Liver (tissue), 9 donors: ENCODE data around the gene USP38. TPM values are rescaled to one million over a fixed set of nuclear protein-coding genes. Genes with fewer than 3 reads are reported as not detected.

Experiments
- DNase-seq: peaks from one replicate; pipeline ENCODE4 v3.0.0-alpha.2; 2017; ENCODE audit warnings: low spot score
- H3K27ac ChIP-seq, 2 donors: one replicate each; pipeline ENCODE4 v1.7.0; 2013; ENCODE audit warnings: inconsistent platforms in 2 of 2, low read length in 2 of 2, control low read depth in 1 of 2, low read depth in 1 of 2, mild to moderate bottlenecking in 1 of 2
- H3K27me3 ChIP-seq, 4 donors: one replicate each; pipeline versions ENCODE4 v1.6.1 to v1.7.0; 2013; ENCODE audit warnings: low read length in 3 of 4, inconsistent platforms in 1 of 4, mild to moderate bottlenecking in 1 of 4, moderate library complexity in 1 of 4; ENCODE audit not compliant: control insufficient read depth in 4 of 4, insufficient read depth in 4 of 4
- H3K36me3 ChIP-seq, 4 donors: one replicate each; pipeline versions ENCODE4 v1.6.1 to v1.7.0; 2013; ENCODE audit warnings: low read length in 3 of 4, mild to moderate bottlenecking in 3 of 4, low read depth in 1 of 4, moderate library complexity in 1 of 4; ENCODE audit not compliant: control insufficient read depth in 4 of 4, insufficient read depth in 3 of 4
- H3K4me1 ChIP-seq, 4 donors: one replicate each; pipeline versions ENCODE4 v1.6.1 to v1.7.0; 2013; ENCODE audit warnings: low read length in 3 of 4, mild to moderate bottlenecking in 3 of 4, moderate library complexity in 1 of 4; ENCODE audit not compliant: control insufficient read depth in 4 of 4, insufficient read depth in 4 of 4
- H3K4me3 ChIP-seq, 3 donors: one replicate each; pipeline versions ENCODE4 v1.6.1 to v1.7.0; 2013; ENCODE audit warnings: low read length in 3 of 3, control low read depth in 1 of 3, low read depth in 1 of 3, mild to moderate bottlenecking in 1 of 3
- H3K9ac ChIP-seq, 2 donors: one replicate each; pipeline ENCODE4 v1.7.0; 2013; ENCODE audit warnings: low read length in 2 of 2, mild to moderate bottlenecking in 2 of 2, moderate library complexity in 2 of 2, control low read depth in 1 of 2, low read depth in 1 of 2
- H3K9me3 ChIP-seq, 4 donors: one replicate each; pipeline versions ENCODE4 v1.6.1 to v1.7.0; 2013; ENCODE audit warnings: low read length in 3 of 4; ENCODE audit not compliant: control insufficient read depth in 4 of 4
- EGR1 ChIP-seq, 2 donors: IDR thresholded peaks; 2 replicates each; pipeline ENCODE4 v1.6.1; 2016 to 2018; ENCODE audit warnings: antibody characterized with exemption in 2 of 2, low read depth in 2 of 2
- FOXA1 ChIP-seq: IDR thresholded peaks from 2 replicates; pipeline ENCODE4 v1.6.1; 2016; ENCODE audit warnings: antibody characterized with exemption
- FOXA2 ChIP-seq: IDR thresholded peaks from 2 replicates; pipeline ENCODE4 v1.6.1; 2016; ENCODE audit warnings: antibody characterized with exemption
- GABPA ChIP-seq, 2 donors: IDR thresholded peaks in 1 of 2; conservative IDR thresholded peaks in 1 of 2; 2 replicates each; pipeline ENCODE4 v1.6.1; 2016; ENCODE audit warnings: antibody characterized with exemption in 2 of 2, mild to moderate bottlenecking in 1 of 2, moderate library complexity in 1 of 2
- HNF4A ChIP-seq, 2 donors: conservative IDR thresholded peaks; 2 replicates each; pipeline ENCODE4 v1.6.1; 2016; ENCODE audit warnings: antibody characterized with exemption in 2 of 2, mild to moderate bottlenecking in 2 of 2
- HNF4G ChIP-seq: IDR thresholded peaks from 2 replicates; pipeline ENCODE4 v1.6.1; 2016; ENCODE audit warnings: antibody characterized with exemption
- JUND ChIP-seq, 2 donors: IDR thresholded peaks; 2 replicates each; pipeline ENCODE4 v1.6.1; 2016; ENCODE audit warnings: antibody characterized with exemption in 2 of 2
- NR2F2 ChIP-seq: IDR thresholded peaks from 2 replicates; pipeline ENCODE4 v1.6.1; 2016; ENCODE audit warnings: antibody characterized with exemption
- RAD21 ChIP-seq, 2 donors: IDR thresholded peaks; 2 replicates each; pipeline ENCODE4 v1.6.1; 2016; ENCODE audit warnings: antibody characterized with exemption in 2 of 2, mild to moderate bottlenecking in 2 of 2
- RXRA ChIP-seq, 2 donors: IDR thresholded peaks; 2 replicates each; pipeline ENCODE4 v1.6.1; 2017 to 2018; ENCODE audit warnings: antibody characterized with exemption in 2 of 2, mild to moderate bottlenecking in 1 of 2
- SP1 ChIP-seq: IDR thresholded peaks from 2 replicates; pipeline ENCODE4 v1.6.1; 2018; ENCODE audit warnings: antibody characterized with exemption, mild to moderate bottlenecking
- TAF1 ChIP-seq: conservative IDR thresholded peaks from 2 replicates; pipeline ENCODE4 v1.6.1; 2016; ENCODE audit warnings: antibody characterized with exemption, mild to moderate bottlenecking
- YY1 ChIP-seq: IDR thresholded peaks from 2 replicates; pipeline ENCODE4 v1.6.1; 2016; ENCODE audit warnings: antibody characterized with exemption, mild to moderate bottlenecking
- WGBS: extraction: QIAGEN DNeasy Blood & Tissue Kit; methylation state at CpG from one replicate; pipeline ENCODE4 v1.1.7; 2013; 5-methylcytosine and 5-hydroxymethylcytosine counted together
- polyA plus RNA-seq, 2 donors: library from polyadenylated mRNA; stranded (reverse) in 1 of 2; unstranded in 1 of 2; fragments of 200-250 nt in 1 of 2; fragments of >200 nt in 1 of 2; fragmentation: Nextera tagmentation in 1 of 2; extraction: Ambion mirVana in 1 of 2; gene quantifications; one replicate each; pipeline versions ENCODE4 v1.2.1 to v1.2.3, GENCODE V29; 2013 to 2015
- total RNA-seq, 2 donors: library from RNA; depleted of rRNA; stranded (reverse); fragments of >200 nt; gene quantifications; one replicate each; pipeline ENCODE4 v1.2.3, GENCODE V29; 2014
- TF ChIP-seq, protein P1 (sequence below): IDR thresholded peaks from 2 replicates; pipeline ENCODE4 v1.6.1; 2016; ENCODE audit warnings: antibody characterized with exemption
- TF ChIP-seq, protein P2 (sequence below): IDR thresholded peaks from 2 replicates; pipeline ENCODE4 v1.6.1; 2016; ENCODE audit warnings: antibody characterized with exemption
- TF ChIP-seq, protein P3 (sequence below): IDR thresholded peaks from 2 replicates; pipeline ENCODE4 v1.6.1; 2016; ENCODE audit warnings: antibody characterized with exemption
- TF ChIP-seq, protein P4 (sequence below): IDR thresholded peaks from 2 replicates; pipeline ENCODE4 v1.6.1; 2016; ENCODE audit warnings: antibody characterized with exemption, mild to moderate bottlenecking
- TF ChIP-seq, protein P5 (sequence below): fragments of 150-350 bp; IDR thresholded peaks from 2 replicates; pipeline ENCODE4 v1.5.1; 2017; ENCODE audit warnings: improper control_type of control experiment, low read depth, low read length; ENCODE audit not compliant: missing input control
- donor health status: healthy.
- donor health status: healthy.
- donor health status: healthy.
- donor health status: healthy.
- donor health status: healthy.

The USP38 gene
- total and polyA plus RNA-seq, 4 donors, result 6.1 to 36.1 (median 18.2) TPM

DNA sequence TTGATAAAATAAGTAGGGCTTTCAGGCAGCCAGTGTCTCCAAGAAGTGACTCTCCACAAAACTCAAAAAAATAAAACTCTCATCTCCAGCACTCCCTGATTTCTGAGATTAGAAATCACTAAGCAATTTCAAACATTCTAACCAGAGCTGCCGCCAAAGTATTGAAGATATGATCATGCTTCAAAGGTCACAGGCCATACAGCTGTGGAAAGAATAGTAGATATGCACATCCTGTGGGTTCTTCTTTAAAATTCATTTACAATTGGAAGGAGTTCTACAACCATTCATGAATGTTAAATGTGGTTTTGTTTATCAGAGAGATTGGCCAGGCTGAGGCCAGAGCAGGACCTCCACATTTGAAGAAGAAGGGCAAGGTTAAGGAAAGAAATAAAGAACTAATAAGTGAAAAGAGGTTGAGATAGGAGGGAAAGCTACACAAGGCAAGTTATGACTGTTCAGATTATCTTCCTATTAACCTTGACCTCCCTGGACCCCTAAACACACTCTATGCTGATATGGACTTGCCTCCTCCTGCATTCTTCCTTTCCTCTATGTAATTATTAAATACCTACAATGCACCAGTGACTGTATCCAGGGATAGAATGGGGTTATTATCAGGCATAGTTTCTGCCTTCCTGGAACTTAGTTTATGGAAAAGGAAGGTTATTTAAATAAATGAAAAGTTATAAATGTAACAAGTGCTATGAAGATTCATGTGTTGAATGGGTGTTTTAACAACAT lies 56.4 kb downstream of the USP38 start:
- no peak for DNase-seq
- no peak overlapping the region for H3K4me3 ChIP-seq
- WGBS, result 68% methylated on average over 1 of the region's 1 CpG
- no peak overlapping the region for H3K27ac ChIP-seq
- H3K27me3 ChIP-seq, result no peaks in the 10 kb centered on the region
- H3K36me3 ChIP-seq, result no peaks in the 10 kb centered on the region
- H3K9me3 ChIP-seq, result no peaks in the 10 kb centered on the region
- no peak overlapping the region for H3K9ac ChIP-seq
- H3K4me1 ChIP-seq, result no peaks in the 10 kb centered on the region
- TF ChIP-seq JUND (IDR thresholded peaks at IDR 0.05), result no peak
- TF ChIP-seq YY1, result no peak
- TF ChIP-seq FOXA1, result no peak
- TF ChIP-seq, protein P1, sequence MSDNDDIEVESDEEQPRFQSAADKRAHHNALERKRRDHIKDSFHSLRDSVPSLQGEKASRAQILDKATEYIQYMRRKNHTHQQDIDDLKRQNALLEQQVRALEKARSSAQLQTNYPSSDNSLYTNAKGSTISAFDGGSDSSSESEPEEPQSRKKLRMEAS, result no peak
- TF ChIP-seq, protein P2, sequence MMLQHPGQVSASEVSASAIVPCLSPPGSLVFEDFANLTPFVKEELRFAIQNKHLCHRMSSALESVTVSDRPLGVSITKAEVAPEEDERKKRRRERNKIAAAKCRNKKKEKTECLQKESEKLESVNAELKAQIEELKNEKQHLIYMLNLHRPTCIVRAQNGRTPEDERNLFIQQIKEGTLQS, result no peak
- TF ChIP-seq, protein P3, sequence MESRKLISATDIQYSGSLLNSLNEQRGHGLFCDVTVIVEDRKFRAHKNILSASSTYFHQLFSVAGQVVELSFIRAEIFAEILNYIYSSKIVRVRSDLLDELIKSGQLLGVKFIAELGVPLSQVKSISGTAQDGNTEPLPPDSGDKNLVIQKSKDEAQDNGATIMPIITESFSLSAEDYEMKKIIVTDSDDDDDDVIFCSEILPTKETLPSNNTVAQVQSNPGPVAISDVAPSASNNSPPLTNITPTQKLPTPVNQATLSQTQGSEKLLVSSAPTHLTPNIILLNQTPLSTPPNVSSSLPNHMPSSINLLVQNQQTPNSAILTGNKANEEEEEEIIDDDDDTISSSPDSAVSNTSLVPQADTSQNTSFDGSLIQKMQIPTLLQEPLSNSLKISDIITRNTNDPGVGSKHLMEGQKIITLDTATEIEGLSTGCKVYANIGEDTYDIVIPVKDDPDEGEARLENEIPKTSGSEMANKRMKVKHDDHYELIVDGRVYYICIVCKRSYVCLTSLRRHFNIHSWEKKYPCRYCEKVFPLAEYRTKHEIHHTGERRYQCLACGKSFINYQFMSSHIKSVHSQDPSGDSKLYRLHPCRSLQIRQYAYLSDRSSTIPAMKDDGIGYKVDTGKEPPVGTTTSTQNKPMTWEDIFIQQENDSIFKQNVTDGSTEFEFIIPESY, result no peak
- TF ChIP-seq EGR1 (IDR thresholded peaks at IDR 0.05; ENCODE audit: low read depth in 2 of 2), result no peak
- TF ChIP-seq, protein P4, sequence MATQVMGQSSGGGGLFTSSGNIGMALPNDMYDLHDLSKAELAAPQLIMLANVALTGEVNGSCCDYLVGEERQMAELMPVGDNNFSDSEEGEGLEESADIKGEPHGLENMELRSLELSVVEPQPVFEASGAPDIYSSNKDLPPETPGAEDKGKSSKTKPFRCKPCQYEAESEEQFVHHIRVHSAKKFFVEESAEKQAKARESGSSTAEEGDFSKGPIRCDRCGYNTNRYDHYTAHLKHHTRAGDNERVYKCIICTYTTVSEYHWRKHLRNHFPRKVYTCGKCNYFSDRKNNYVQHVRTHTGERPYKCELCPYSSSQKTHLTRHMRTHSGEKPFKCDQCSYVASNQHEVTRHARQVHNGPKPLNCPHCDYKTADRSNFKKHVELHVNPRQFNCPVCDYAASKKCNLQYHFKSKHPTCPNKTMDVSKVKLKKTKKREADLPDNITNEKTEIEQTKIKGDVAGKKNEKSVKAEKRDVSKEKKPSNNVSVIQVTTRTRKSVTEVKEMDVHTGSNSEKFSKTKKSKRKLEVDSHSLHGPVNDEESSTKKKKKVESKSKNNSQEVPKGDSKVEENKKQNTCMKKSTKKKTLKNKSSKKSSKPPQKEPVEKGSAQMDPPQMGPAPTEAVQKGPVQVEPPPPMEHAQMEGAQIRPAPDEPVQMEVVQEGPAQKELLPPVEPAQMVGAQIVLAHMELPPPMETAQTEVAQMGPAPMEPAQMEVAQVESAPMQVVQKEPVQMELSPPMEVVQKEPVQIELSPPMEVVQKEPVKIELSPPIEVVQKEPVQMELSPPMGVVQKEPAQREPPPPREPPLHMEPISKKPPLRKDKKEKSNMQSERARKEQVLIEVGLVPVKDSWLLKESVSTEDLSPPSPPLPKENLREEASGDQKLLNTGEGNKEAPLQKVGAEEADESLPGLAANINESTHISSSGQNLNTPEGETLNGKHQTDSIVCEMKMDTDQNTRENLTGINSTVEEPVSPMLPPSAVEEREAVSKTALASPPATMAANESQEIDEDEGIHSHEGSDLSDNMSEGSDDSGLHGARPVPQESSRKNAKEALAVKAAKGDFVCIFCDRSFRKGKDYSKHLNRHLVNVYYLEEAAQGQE, result no peak
- no peak for TF ChIP-seq GABPA (IDR thresholded peaks at IDR 0.05 in 1 of 2, conservative IDR thresholded peaks at IDR 0.05 in 1 of 2)
- TF ChIP-seq RAD21 (IDR thresholded peaks at IDR 0.05), result no peak
- TF ChIP-seq NR2F2, result no peak
- TF ChIP-seq, protein P5, sequence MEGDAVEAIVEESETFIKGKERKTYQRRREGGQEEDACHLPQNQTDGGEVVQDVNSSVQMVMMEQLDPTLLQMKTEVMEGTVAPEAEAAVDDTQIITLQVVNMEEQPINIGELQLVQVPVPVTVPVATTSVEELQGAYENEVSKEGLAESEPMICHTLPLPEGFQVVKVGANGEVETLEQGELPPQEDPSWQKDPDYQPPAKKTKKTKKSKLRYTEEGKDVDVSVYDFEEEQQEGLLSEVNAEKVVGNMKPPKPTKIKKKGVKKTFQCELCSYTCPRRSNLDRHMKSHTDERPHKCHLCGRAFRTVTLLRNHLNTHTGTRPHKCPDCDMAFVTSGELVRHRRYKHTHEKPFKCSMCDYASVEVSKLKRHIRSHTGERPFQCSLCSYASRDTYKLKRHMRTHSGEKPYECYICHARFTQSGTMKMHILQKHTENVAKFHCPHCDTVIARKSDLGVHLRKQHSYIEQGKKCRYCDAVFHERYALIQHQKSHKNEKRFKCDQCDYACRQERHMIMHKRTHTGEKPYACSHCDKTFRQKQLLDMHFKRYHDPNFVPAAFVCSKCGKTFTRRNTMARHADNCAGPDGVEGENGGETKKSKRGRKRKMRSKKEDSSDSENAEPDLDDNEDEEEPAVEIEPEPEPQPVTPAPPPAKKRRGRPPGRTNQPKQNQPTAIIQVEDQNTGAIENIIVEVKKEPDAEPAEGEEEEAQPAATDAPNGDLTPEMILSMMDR, result no peak
- TF ChIP-seq HNF4G, result no peak
- TF ChIP-seq HNF4A (conservative IDR thresholded peaks at IDR 0.05), result no peak
- no peak for TF ChIP-seq FOXA2
- TF ChIP-seq RXRA (IDR thresholded peaks at IDR 0.05), result no peak
- no peak for TF ChIP-seq TAF1
- TF ChIP-seq SP1, result no peak
